GM12872 (cell line): ENCODE data around the gene PLB1.
A peak's percentile ranks its signal among the peaks of the same experiment; 100 is the strongest.

Experiments
- TF ChIP-seq, protein P1 (sequence below): IDR thresholded peaks from 3 replicates; pipeline ENCODE4 v1.5.1; 2011; ENCODE audit warnings: low read depth, mild to moderate bottlenecking, low read length, moderate library complexity; ENCODE audit not compliant: insufficient read depth

PLB1 gene

DNA sequence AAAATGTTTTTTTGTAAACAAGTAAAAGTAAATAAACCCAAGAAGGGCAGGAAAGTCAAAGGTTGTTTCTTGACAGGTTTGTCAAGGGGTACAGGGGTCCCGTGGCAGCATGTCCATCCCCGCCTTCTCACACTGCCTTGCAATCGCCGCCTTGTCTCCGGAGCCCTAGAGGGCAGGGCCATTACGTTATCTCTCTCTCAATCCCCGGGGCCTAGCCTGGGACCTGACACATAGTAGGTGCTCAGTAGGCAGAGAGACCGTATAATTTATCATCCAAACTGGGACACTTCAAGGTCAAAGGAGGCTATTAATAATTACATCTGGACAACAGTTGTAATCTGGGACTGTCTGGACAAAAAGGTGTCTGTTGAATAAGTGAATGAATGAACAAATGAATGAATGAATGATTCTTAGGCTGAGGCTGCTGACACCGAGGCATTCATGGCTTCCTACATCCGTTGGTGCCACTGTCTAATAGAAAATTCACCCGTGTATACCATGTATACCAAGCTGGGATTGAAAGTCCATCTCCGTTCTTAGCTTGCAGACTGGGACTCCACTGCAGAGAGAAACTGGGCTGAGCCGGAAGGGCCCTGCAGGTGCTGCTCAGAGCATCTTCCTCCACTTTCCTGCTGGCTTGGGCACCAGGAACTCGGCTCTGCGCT, 44.8 kb upstream of the PLB1 start:
- TF ChIP-seq, protein P1, sequence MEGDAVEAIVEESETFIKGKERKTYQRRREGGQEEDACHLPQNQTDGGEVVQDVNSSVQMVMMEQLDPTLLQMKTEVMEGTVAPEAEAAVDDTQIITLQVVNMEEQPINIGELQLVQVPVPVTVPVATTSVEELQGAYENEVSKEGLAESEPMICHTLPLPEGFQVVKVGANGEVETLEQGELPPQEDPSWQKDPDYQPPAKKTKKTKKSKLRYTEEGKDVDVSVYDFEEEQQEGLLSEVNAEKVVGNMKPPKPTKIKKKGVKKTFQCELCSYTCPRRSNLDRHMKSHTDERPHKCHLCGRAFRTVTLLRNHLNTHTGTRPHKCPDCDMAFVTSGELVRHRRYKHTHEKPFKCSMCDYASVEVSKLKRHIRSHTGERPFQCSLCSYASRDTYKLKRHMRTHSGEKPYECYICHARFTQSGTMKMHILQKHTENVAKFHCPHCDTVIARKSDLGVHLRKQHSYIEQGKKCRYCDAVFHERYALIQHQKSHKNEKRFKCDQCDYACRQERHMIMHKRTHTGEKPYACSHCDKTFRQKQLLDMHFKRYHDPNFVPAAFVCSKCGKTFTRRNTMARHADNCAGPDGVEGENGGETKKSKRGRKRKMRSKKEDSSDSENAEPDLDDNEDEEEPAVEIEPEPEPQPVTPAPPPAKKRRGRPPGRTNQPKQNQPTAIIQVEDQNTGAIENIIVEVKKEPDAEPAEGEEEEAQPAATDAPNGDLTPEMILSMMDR = no peak

DNA sequence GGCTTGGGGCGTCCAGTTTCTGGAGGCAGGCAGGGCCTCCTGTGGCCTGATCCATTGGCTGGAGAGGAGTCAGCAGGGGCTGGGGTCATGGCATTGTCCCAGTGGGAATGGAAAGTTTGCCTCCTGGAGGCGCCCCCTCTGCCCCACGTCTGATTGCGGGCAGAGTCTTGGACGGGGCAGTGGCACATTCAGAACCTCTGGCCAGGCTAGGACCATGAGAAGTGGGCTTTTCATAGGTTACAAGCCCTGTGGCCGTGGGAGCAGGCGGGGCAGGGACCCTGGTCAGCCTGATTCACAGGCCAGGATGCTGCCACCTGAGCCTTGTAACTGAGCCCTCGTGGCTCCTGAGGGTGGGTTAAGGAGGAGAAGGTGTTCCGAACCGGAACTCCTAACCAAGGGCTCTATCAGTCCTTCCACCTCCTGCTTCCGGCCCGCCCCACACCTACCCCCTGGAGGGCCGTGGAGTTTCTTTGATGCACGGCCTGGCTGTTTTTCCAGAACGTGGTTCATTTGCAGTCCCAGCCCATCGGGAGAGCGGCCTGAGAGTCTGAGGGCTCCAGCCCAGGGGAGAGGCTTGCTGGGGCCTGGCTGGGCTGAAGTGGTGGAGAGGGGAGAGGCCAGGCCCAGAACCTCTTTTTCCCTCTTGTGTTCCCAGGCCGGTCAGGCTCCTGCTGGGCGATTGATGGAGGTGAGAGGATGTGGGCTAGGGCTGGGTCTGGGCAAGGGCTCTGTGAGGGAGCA, 43.9 kb upstream of the PLB1 start:
- TF ChIP-seq, protein P1 = no peak

DNA sequence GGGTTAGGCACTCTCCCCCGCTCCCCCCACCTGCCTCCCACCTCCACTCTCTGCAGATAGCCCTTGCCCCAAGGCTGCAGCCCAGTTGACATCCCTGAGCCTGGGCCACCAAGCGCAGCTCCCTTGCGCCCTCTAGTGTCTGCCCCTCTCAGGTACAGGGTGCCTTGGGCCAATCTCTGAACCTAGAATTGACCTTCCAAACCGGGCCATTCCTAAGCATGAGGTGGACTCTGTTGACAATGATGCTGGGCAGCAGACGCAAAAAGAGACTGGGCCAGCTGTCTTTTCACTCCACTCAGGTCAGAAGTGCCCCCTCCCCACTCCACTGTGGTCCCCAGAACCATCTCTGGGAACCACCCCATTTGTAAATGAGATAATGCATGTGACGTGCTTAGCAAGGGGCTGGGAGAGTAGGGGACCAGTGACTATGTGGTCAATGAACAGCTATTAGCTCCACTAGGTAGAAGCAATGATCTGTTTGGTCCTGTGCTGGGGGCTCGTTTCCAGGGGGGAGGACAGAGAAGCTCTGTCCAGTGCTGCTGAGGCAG, 43.3 kb upstream of the PLB1 start:
- TF ChIP-seq, protein P1 = peak; percentile 95

DNA sequence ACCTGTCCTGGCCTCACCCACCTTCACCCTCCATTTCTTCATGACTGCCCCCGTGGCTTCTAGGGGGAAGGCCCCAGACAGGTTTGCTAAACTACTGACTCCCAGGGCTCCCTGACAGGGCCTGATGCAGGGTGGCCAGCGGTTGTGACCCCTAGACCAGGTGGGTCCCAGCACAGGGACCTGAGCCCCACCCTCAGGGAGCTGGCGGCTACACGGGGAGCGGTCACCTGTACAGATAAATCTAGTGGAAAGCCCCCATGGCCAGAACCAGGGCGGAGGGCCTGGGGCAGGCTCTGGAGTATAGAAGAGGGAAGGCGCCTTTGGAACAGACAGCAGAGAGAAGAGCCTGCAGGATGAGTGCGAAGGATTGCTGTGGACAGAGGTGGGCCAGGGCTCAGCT, 42.5 kb upstream of the PLB1 start:
- TF ChIP-seq, protein P1 = no peak

DNA sequence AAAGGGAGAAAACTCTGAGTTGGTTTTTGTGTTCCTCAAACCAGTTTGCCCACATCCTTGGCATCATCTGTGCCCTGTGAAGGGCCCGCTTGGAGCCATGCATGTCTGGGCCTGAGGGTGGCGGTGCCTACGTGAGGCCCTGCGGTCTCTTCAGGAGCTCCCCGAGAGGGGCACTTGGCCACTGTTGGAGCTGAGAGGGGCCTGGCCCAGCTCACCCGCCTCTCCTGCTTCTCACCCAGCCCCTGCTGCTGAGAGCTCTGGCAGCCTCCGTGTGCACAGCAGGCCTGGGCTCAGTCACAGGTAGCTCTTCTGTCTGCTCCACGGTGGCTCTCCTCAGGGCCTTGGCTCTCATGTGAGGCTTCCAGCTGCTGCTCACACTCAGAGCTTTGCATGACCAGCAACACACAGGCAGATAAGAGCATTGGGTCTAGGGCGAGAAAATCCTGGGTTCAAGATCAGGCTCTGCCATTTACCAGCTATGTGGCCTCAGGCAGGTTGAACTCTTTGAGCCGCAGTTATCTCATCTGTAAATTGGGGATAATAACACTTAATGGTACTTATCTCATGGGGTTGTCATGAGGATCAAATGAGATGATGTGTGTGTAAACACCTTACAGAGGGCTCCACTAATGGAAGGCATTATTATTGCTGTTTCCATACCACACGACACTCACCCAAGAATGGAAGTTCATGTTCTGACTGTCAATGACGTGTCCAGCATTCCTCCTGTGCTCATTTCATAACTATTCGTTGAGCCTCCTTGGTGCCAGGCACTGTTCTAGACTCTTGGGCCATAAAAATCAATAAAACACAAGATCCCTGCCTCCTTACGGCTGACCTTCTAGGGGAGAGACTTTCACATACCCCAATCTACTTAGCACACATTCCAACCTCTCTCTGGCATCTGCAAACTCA, 41.6 kb upstream of the PLB1 start:
- TF ChIP-seq, protein P1 = no peak

DNA sequence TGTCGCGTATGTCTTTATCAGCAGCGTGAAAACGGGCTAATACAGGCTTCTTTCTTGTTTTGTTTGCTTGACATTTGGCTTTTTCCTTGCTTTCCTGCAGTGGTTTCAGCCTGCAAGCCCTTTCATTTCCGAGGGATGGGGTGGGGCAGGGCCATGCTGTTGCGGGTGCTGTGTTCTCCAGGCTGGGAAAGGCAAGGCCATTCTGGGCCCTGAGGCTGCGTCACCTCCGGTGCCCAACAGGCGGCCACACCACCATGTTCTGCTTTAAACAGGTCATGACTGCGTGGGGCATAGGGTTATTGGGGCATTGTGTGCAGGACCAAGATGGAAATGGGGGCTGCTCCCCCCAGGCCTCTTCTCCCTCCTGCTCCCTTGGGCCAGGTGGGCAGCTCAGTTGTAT, 38.6 kb upstream of the PLB1 start:
- TF ChIP-seq, protein P1 = peak; percentile 14; the same call in 2 of the 3 replicates

DNA sequence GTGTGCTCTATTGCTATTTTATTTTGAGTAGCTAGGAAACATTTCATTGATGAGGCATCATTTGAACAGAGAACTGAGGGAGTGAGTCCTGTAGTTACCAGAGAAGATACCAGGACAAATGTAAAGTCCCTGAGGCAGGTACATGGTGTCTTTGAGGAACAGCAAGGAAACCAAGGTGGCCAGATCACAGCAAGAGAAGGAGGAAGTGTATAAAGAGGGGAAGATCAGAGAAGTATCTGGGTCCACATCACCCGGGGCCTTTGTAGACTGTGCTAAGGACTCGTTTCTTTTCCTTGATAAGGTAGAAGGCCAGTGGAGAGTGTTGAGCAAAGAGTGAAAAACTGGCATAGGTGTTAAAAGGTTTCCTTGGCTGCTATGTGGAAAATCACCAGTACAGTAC, 34.8 kb upstream of the PLB1 start:
- TF ChIP-seq, protein P1 = no peak
